Stimulated activated CD8-positive, alpha-beta memory T cell treated with anti-CD3 and anti-CD28 coated beads, Interleukin-7, amount 100 ng/mL, for 1 hour (primary cell): Measurements from ENCODE around the gene IQGAP3.

Experiments
- DNase-seq, 2 donors: peaks; one replicate each; pipeline ENCODE4 v3.0.0-alpha.2; 2020; ENCODE audit warnings: low read depth in 2 of 2

Gene IQGAP3

DNA sequence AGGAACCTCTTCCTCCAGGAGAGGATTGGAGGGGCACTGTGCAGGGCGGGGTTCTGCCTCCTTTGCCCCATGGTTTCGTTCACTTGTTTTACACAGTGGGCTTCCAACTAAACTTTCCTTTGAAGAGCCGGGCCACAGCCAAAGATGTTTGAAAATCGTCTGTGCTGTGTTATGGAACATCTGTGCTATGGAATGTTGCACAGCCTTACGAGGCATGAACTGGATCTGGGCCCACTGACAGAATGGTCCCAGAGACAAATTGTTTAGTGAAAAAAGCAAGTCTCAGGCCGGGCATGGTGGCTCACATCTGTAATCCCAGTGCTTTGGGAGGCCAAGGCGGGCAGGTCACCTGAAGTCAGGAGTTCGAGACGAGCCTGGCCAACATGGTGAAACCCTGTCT is 59.2 kb downstream of the IQGAP3 start:
- DNase-seq = no peak

DNA sequence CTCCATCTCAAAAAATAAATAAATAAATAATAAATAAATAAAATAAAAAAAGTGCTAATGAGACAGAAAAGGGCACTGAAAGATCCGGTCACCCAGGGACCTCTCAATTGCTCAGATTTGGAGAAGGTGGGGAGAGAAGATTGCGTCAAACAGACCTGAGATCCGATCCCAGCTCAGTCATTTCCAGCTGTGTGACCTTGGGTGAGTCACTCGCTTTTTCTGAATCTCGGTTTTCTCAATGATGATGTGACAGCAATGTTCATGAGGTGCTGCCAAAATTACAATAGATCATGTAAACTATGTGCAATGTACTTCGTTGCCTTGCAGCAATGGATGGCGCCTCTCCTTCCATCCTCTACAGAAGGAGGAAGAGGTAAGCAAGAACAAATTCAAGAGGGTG is 60.7 kb downstream of the IQGAP3 start:
- no peak for DNase-seq

DNA sequence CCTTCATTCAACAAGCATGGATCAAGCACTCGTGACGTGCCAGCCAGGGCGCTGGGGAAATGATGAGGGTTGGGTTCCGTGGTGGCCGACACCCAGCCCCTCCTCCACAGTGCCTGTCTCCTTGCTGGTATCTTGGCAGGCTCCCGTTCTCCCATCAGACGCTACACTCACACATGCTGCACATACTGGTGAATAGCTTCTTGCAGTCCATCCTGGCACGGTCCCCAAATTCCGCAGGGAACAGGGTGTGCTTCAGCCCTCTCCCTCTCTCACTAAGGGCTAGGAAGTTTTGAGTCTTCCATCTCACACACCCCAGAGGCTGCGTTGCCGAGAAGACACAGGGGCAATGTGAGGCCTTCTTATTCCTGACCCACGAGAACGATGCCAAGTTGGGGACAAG is 61.7 kb downstream of the IQGAP3 start:
- no peak for DNase-seq

DNA sequence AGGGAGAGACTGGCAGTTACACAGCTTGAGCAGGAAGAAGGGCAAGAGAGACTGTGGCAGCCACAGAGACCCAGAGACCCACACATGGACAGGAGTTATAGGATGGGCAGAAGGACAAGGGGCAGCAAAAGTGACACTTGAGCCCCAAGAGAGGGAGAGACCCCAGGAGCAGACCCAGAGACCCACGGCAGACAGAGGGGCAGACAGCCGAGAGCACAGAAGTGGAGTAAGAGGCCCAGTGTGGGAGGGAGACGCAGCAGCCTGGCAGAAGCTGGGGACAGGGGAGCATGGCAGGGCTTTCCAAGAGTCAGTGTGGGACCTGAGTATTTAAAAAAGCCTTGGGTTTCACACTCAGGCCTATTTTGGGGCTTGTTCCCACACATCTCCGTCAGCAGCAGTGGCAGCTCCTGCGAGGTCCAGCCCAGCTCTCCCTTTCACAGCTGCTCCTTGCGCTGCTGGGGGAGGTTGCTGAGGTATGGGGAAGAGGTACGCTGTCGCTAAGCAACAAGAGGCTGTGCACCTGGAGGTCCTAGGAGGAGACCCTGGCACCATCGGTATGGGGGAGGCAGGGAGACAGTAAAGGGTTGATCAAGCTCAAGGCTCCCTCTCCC is 62.8 kb downstream of the IQGAP3 start:
- no peak for DNase-seq

DNA sequence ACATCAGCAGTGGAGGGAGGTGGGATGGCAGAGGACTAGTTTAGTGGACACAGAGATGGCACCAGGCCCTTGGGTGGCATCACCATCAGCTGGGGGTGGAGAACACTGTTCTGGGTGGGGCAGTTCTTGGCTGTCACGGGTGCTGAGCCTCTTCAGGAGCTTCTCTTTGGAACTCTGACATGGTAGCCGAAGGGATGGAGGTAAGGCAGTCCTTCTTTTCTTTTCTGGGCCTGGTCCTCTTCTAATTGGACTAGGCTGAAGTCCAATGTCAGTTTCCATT is 63.5 kb downstream of the IQGAP3 start:
- no peak for DNase-seq

DNA sequence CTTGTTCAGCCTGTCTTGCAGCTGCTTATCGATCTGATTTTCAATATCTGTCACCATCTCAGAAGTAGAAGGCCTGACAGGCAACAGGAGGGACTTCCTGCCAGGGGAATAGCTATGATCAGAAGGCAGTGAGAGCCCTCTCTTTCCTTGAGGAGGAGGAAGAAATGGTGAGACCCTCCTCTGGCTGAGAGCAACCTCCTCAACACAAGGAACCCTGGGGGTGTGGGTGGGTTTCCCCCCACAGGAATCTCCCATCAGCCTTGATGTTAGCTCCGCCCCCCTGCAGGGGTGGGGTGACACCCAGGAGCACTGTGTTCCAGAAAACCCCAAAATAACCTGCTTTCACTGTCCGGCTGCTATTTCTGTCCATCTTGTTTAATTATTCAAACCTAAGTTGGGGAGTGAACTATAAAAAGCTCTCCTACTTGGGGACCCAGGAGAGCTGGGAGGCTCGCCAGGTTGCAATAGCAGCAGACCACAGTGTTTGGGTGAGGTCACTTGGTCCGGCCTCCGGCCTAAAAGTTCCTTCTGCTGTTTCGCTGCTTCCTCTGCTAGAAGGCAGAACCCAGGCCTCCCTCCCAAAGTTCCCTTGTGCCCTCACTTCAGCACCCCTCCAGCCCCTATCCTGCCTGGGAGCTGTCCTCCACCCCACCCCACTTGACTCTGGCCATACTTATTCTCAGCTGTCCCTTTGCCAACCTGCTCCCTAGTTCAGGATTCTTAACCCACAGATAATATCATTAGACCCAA is 64.0 kb downstream of the IQGAP3 start:
- DNase-seq = no peak

DNA sequence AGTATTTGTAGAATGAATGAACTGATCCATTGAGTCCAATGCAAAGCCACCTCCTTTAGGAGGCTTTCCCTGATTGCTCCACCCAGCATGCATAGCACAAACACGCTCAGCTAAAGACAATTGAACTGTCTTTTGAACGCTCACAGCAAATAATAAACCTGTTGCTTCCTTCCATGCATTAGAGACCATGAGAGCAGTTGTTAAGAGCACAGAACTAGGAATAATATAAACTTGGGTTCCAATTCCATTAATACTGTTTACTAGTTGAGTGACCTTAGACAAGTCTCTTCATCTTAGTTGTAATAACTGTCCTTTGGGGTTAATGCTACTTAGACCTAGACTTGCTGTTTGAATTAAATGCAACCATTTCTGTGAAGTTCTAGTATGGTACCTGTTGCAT is 65.9 kb downstream of the IQGAP3 start:
- DNase-seq = no peak

DNA sequence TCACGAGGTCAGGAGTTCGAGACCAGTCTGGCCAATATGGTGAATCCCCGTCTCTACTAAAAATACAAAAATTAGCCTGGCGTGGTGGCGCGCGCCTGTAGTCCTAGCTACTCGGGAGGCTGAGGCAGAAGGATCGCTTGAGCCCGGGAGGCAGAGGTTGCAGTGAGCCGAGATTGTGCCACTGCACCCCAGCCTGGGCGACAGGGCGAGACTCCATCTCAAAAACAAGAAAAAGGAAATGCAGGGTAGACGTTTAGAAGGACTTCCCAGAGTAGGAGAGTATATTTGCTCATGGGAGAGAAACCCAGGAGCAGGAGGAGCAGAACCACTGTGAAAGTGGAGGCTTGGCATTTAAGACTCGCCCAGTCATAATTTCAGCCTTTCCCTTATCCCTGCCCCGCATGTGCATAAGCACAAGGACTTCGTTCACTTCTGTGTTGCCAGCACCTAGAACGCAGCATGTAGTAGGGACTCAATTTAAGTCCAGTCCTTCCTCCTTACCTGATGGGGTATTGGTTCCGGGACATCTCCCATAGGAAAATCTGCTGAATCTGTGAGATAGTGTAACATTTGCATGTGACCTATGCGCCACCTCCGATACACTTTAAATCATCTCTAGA is 66.6 kb downstream of the IQGAP3 start:
- DNase-seq = no peak

DNA sequence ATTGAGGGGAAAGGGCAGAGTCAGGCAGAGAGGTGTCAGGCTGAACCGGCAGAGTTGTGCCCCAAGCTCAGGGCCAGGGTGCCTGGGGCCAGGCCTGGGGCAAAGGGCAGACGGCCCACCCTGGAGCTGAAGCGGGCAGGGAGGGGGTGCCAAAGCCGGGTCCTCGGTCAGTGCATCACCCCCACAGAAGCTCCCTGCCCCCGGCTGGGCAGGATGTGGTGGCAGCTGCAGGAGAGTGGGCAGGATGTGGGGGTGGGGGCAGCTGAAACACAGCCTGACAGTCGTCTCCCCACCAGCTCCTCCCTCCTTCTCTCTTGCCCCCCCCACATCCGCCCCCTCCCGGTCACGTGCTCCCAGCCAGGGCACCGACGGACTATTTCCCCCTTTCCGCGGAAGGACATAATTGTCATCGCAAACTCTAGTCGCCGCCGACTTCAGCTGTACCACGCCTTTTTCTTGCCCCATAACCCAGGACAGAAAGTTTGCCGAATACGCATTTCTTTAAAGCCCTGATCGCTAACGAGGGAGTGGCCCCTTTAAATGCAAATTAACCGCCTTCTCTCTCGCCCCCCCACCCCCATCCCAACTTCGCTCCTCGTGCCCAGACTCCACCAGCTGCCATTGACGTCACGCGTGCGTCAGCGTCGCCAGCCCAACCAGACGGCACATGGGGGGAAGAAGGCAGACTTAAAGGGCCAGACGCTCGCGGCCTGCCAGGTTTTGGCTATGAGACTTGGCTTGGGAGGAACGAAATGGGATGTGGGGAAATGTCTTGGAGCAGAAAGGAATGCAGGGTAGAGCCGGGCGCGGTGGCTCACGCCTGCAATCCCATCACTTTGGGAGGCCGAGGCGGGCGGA is 67.3 kb downstream of the IQGAP3 start:
- peak; percentile 93 to 94 for DNase-seq

DNA sequence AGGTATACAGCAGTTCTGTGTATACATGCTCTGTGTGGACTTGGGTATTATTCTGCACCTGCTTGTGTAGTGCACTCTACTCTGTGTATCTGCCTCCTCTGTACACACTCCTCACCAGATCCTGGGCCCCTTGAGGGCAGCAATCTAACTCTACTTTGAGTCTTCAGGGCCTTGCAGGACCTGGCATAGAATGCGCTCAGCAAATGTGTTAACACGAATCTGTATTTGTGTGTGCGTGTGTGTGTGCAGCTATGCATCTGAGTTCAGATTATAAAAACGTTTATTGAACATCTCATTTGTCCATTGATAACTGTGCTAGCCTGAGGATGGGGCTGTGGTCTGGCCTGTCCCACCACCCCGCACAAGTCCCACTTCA is 67.9 kb downstream of the IQGAP3 start:
- DNase-seq = no peak

DNA sequence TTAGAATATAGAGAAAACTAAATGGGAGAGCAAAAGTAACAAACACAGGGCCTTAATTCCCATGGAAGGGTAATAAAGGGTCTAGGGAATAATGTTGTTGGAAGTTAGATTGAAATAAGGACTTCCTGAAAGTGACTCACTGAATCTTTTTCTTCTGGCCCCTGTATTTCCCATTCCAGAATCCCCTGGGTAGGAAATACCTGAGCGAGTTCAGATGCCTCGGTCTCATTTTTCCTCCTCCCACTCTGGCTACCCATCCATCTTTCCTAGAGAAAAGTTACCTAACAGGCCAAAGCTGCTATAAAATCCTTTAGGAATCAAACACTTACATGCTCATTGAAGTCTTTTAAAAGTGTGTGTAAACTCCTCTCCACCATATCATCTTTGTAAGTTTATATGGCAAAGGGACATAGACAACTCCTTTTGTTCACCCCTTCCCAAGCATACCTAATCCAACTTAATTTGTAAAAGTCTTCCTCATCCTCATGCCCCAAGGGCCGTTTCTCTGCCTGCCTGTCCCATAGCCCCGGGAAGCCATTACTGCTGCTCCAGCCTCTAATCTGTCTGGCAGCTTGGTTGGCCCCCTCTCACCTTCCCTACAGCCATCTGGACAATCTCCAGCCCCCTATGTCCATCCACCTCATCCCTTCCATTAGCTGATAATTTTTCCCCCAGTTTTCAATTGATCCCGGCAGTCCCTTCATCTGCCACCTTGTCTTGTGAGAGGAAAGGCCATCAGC is 68.5 kb downstream of the IQGAP3 start:
- DNase-seq = no peak

DNA sequence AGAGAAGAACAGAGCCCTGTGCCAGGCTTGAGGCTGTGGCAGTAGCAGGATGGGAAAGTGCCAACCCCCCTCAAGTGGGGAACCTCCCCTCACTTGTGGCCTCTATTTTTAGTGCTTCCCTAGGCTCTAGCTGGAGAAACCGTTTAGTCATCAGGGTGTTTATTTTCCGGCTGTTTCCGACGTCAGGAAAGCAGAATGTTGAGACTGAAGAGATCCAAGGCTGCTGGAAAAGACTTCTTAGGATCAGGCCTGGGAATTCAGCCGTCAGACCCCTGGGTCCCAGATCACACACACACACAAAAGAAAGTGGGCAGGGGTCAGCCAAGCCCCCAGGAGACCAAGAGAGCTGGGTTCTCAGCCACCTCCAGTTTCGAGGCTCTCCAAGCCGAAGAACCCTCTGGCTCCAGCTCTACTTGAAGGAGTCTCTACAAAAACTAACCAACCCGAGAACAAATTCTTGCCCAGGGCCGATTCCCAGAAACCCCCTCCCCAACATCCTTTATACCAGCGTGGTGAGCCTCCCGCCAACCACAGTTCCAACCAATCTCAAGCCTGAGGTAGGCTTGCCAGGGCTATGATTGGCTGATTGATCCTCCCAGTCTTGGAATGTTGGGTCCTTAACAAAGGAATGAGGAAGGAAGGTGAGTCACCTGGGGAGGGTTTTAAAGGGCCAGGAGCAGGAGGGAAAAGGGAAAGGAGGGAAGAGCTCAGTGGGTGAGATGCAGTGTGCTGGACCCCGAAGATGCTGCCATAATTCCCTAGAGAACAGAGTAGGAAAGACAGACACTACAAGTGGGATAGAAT is 69.3 kb downstream of the IQGAP3 start:
- DNase-seq = no peak

DNA sequence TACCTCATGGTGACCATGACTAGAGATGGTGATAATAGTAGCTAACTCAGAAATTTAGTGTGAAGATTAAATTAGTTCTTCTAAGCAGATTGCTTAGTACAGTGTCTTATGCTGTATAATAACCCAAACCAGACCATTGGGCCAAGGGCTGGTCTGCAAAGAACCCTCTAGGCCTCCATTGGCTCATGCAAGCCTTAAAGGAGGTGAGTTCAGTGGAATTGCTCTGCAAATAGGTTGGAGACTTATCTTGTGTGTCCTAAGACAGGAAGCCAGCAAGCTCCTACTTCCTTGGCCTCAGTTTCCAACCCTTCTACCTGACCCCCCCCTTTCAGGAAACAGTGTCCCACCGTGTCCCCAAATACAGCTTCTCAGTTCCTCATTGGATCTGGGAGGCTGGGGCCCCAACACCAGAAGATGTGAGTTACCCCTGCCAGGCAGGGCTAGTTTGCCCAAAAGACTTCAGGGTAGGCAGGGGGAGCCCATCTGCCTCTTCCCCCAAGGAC is 69.9 kb downstream of the IQGAP3 start:
- no peak for DNase-seq

DNA sequence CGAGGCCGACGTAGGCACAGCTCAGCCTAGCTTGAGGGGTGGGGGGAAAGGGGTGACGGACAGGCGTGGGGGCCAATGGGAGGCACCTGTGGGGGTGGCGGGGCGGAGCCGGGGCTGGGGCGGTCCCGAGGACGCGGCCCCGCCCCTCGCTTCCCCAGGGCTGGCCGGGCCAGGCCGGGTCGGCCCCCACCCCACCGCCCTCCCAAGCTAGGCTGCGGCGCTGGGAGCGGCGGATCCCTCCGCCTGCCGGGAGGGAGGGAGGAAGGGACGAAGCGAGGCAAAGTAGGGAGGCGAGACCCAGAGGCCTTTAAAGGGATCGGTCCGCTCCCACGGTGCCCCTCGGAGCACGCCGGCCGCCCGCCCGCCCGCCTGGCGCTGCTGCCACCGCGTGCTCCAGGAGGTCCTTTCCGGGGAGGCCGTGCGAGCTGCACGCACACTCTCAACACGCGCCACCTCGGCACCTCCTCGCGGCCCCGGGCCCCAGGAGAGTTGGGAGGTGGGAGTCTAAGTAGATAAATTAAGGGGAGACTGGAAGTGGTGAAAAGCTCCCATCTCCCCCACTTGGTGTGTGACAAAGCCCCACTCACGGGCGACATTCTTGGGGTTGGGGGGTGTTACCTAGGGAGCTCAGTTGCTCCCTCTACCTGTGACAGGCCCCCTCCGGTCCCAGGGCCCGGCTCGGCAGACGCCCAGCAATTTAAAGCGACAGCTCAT is 71.4 kb downstream of the IQGAP3 start:
- peak; percentile 84 to 92 for DNase-seq

DNA sequence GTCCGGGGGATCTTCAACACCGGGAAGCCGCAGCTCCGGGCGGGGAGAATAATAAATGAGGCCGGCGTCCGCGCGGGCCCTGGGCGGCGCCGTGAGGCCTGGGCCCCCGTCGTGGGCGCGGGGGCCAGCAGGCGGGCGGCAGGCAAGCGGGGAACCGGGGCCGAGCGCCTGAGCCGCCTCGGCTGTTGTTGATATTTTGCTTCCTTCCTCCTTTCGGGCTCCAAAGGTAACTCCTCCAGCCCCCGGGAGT is 71.9 kb downstream of the IQGAP3 start, which contains the start of gene MEF2D:
MEF2D (minus strand) TSS at position 233 of the 250 bp plus-strand sequence. CDS start 17,483 bp downstream, outside the sequence.
- no peak for DNase-seq

DNA sequence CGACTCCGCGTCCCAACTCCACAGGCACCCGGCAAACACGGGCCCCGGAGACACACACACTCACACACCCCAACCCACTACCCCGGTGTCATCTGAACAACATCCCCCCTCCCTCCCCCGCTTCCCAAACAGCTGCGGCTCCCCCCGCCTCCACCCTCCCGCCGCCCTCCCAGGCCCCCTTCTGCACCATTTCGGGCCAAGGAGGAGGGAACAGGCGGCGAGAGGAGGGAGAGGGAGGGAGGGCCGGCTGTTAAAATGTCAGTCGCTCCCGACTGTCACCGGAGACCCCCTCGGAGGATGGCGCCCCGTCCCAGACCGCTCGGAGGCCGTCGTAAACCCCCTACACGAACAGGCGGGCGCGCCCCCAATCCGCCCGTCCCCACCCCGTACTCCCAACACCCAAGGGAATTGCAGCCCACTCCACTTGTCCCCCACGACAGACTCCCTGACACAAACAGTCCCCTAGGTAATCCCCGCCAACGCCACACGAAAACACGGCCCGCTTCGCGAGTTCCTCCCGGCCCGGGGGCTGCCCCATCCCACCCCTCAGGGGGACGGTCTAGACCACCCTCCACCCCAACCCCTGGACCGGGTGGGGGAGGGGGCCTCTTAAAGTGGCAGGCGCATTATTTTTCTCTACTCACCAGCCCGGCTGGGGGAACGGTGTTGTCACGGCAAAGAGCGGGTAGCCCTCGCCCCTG is 72.4 kb downstream of the IQGAP3 start:
- DNase-seq = no peak

DNA sequence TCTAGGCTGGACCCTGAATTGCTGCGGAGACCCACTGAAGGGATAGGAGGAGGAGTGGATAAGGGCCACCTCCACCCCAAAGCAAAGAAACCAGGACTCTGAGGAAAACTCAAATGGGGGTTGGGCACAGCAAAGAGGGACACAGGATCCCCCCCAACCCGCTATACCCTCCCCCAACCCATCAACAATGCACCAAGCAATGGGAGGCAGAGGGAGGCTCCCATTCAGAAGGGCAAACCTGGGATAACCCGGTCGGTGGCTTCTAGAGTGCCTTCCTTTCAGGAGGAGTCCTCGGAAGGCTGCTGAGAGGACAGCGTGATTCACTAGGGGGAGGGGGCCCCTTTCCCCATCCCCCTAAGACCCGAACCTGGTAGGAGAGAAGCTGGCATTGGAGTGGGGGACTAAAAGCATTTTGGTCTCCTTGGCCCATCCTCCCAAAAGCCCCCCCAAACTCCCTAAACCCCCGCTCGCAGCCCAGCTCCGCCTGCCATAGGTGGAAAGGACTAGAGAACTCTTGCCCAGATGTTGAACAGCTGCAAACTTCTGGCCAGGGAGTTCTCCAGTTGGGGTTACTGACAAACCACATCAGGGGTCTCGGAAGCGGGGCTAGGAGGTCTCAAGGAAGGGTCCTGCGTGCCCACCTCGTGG is 73.0 kb downstream of the IQGAP3 start:
- DNase-seq = no peak

DNA sequence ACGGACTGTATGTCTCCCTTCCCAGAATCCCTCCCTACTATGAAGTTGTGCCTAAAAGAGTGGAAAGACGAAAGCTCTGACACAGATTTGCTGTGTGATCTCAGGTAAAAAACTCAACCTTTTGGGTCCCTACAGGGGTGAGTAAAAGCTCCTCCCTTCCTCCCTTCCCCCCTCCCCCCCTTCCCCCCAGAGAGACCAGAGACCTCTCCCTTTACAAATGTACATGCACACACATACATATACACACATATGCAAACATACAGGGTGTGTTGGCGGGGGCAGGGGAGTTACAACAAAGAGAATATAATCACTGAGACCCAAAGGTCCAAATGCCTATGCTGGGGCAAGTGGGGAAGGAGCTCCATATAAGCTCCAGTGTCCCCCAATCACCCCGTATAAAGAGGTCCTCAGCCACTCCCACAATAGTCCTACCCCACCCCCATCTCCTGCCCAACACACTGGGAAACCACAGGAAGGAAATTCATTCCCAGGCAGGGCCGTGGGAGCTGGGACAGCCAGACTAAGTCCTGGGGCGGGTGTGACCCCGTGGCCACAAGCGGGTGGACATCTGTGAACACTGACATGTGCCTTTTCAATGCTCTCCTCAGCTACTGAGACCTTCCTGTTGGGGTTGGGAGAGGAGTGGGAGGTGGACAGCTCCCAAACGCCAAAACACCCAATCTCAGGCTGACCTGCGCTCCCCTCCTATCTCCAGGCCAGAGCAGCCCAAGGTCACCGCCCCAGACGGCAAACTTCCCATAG is 73.8 kb downstream of the IQGAP3 start:
- no peak for DNase-seq
